ENCODE measurements around the gene MTUS2.

MTUS2 gene

GRCh38 chr13:29131881-29132668 lies 311.9 kb downstream of the MTUS2 start:
- DNase-seq, result peak; percentile 46
- no peak overlapping the region for H2AFZ ChIP-seq (ENCODE audit: low read length)
- no peak overlapping the region for H3K4me2 ChIP-seq (ENCODE audit: low read depth, low read length)

GRCh38 chr13:29136341-29136740 lies 316.2 kb downstream of the MTUS2 start:
- Histone ChIP-seq H3K9me2 (replicated peaks; ENCODE audit: insufficient read depth, low read length) (no peaks in the 10 kb centered on the region), H3K9me3 (replicated peaks; ENCODE audit: insufficient read depth, low read length) (no peaks in the 10 kb centered on the region), H3F3A (ENCODE audit: insufficient read depth, low read length) (no peaks in the 10 kb centered on the region), H3K4me3 (ENCODE audit: low read length) (no peak overlapping the region), H3K27ac (ENCODE audit: low read length) (no peak overlapping the region), H3K9ac (ENCODE audit: low read length) (no peak overlapping the region), H3K36me3 (replicated peaks; ENCODE audit: insufficient read depth, low read length) (no peaks in the 10 kb centered on the region), H3K4me1 (ENCODE audit: low read length) (no peaks in the 10 kb centered on the region), H3K79me2 (ENCODE audit: low read length) (no peaks in the 10 kb centered on the region), H2AFZ (ENCODE audit: low read length) (no peak overlapping the region), H4K20me1 (ENCODE audit: insufficient read depth, low read length) (no peaks in the 10 kb centered on the region), H3K27me3 (replicated peaks; ENCODE audit: insufficient read depth, low read length) (no peaks in the 10 kb centered on the region), H3K4me2 (ENCODE audit: low read depth, low read length) (no peak overlapping the region)
- TF ChIP-seq EZH2 (optimal IDR thresholded peaks at IDR 0.05; ENCODE audit: low read depth, low read length) (no peak), EZH2phosphoT487 (IDR thresholded peaks at IDR 0.05; ENCODE audit: low read length) (no peak), CTCF (IDR thresholded peaks at IDR 0.05; ENCODE audit: low read length) (no peak)
- DNase-seq, result no peak

More at GRCh38 chr13:29131881-29132668, 311.9 kb downstream of the MTUS2 start:
- Histone ChIP-seq H3K79me2 (ENCODE audit: low read length) (no peaks in the 10 kb centered on the region), H3K4me3 (ENCODE audit: low read length) (no peak overlapping the region), H3K27me3 (replicated peaks; ENCODE audit: insufficient read depth, low read length) (no peaks in the 10 kb centered on the region), H3K4me1 (ENCODE audit: low read length) (no peaks in the 10 kb centered on the region), H3K9me3 (replicated peaks; ENCODE audit: insufficient read depth, low read length) (no peaks in the 10 kb centered on the region), H3K36me3 (replicated peaks; ENCODE audit: insufficient read depth, low read length) (no peaks in the 10 kb centered on the region), H4K20me1 (ENCODE audit: insufficient read depth, low read length) (no peaks in the 10 kb centered on the region), H3K9ac (ENCODE audit: low read length) (no peak overlapping the region), H3K27ac (ENCODE audit: low read length) (no peak overlapping the region), H3F3A (ENCODE audit: insufficient read depth, low read length) (no peaks in the 10 kb centered on the region), H3K9me2 (replicated peaks; ENCODE audit: insufficient read depth, low read length) (no peaks in the 10 kb centered on the region)
- TF ChIP-seq CTCF (IDR thresholded peaks at IDR 0.05; ENCODE audit: low read length) (no peak), EZH2phosphoT487 (IDR thresholded peaks at IDR 0.05; ENCODE audit: low read length) (no peak), EZH2 (optimal IDR thresholded peaks at IDR 0.05; ENCODE audit: low read depth, low read length) (no peak)

GRCh38 chr13:29137016-29137415 lies 316.9 kb downstream of the MTUS2 start:
- Histone ChIP-seq H3K4me3 (ENCODE audit: low read length) (no peak overlapping the region), H3K27ac (ENCODE audit: low read length) (no peak overlapping the region), H3K9me3 (replicated peaks; ENCODE audit: insufficient read depth, low read length) (no peaks in the 10 kb centered on the region), H3K4me2 (ENCODE audit: low read depth, low read length) (no peak overlapping the region), H4K20me1 (ENCODE audit: insufficient read depth, low read length) (no peaks in the 10 kb centered on the region), H3K4me1 (ENCODE audit: low read length) (no peaks in the 10 kb centered on the region), H3K36me3 (replicated peaks; ENCODE audit: insufficient read depth, low read length) (no peaks in the 10 kb centered on the region), H3K9me2 (replicated peaks; ENCODE audit: insufficient read depth, low read length) (no peaks in the 10 kb centered on the region), H2AFZ (ENCODE audit: low read length) (no peak overlapping the region), H3K79me2 (ENCODE audit: low read length) (no peaks in the 10 kb centered on the region), H3K27me3 (replicated peaks; ENCODE audit: insufficient read depth, low read length) (no peaks in the 10 kb centered on the region), H3F3A (ENCODE audit: insufficient read depth, low read length) (no peaks in the 10 kb centered on the region), H3K9ac (ENCODE audit: low read length) (no peak overlapping the region)
- no peak for DNase-seq
- TF ChIP-seq CTCF (IDR thresholded peaks at IDR 0.05; ENCODE audit: low read length) (no peak), EZH2 (optimal IDR thresholded peaks at IDR 0.05; ENCODE audit: low read depth, low read length) (no peak), EZH2phosphoT487 (IDR thresholded peaks at IDR 0.05; ENCODE audit: low read length) (no peak)

All from MM.1S (cell line).